GM20000 (cell line): ENCODE data around the gene CCDC154.

Source experiments
- DNase-seq: peaks from one replicate; pipeline ENCODE4 v3.0.0; 2012; ENCODE audit warnings: low spot score
- TF ChIP-seq, protein P1 (sequence below): IDR thresholded peaks from 2 replicates; pipeline ENCODE4 v1.5.1; 2012; ENCODE audit warnings: mild to moderate bottlenecking, control low read depth; ENCODE audit errors: extremely low read depth, missing control alignments

CCDC154 gene

DNA sequence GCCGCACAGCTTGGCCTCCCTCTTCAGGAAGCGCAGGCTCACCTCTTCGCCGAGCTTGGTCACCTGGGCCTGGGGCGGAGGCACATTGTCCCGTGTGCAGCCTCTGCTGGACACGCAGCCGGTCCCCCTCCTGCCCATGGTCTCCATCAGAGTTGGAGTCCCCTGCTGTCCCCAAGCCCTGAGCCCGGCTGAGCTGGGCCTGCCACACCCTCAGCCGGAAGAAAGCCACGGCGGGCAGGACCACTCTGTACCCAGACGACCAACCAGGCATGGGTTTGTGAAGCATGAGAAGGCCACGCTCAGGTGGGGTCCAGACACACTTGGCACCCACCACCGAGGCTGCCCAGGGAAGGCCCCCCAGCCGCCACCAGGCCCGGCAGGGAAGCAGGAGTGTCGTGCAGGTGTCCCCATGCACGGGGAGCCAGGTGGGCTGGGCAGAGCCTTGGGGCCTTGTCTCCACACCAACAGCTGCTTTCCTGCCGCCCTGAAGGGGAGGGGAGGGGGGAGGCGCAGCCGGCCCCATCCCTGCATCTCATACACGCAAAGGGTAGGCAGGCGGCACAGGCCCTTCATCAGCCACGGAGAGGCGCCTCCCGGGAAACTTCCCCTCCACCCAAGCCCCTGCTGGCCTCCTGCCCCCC lies 5.2 kb downstream of the CCDC154 start:
- DNase-seq: no peak
- TF ChIP-seq, protein P1, sequence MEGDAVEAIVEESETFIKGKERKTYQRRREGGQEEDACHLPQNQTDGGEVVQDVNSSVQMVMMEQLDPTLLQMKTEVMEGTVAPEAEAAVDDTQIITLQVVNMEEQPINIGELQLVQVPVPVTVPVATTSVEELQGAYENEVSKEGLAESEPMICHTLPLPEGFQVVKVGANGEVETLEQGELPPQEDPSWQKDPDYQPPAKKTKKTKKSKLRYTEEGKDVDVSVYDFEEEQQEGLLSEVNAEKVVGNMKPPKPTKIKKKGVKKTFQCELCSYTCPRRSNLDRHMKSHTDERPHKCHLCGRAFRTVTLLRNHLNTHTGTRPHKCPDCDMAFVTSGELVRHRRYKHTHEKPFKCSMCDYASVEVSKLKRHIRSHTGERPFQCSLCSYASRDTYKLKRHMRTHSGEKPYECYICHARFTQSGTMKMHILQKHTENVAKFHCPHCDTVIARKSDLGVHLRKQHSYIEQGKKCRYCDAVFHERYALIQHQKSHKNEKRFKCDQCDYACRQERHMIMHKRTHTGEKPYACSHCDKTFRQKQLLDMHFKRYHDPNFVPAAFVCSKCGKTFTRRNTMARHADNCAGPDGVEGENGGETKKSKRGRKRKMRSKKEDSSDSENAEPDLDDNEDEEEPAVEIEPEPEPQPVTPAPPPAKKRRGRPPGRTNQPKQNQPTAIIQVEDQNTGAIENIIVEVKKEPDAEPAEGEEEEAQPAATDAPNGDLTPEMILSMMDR: no peak

GRCh38 chr16:1438229-1439057 lies 5.9 kb downstream of the CCDC154 start:
- TF ChIP-seq, protein P1: no peak
- DNase-seq: no peak

- TF ChIP-seq, protein P1: no peak
- no peak for DNase-seq
Measured at GRCh38 chr16:1437606-1438005, 6.8 kb downstream of the CCDC154 start.

DNA sequence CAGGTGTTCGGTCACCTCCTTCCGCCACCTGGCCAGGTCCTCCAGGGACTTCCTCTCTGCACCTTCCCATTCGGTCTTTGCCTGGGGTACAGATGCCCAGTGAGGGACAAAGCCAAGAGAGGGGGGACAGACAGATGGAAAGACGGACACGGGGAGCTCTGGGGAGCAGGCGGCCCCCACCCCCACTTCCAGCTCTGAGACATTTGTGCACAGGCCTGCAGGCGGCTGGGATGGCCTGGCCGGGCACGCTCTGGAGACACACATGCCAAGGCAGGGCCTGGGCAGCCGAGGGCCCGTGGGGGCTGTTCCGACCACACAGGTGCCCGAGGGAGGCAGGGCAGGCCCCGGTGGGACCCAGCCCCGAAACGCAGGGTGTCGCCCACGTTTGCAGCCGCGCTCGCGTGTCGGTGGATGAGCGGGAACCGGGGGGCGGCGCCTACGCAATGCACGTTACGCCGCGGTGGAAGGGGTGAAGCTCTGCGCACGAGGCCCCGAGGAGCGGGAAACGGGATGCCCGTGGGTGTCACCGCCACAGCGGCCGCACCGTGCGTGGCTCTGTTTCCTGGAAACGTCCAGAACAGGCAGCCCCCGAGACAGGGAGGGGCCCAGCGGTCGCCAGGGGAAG lies 7.5 kb downstream of the CCDC154 start:
- TF ChIP-seq, protein P1: no peak
- DNase-seq: no peak

DNA sequence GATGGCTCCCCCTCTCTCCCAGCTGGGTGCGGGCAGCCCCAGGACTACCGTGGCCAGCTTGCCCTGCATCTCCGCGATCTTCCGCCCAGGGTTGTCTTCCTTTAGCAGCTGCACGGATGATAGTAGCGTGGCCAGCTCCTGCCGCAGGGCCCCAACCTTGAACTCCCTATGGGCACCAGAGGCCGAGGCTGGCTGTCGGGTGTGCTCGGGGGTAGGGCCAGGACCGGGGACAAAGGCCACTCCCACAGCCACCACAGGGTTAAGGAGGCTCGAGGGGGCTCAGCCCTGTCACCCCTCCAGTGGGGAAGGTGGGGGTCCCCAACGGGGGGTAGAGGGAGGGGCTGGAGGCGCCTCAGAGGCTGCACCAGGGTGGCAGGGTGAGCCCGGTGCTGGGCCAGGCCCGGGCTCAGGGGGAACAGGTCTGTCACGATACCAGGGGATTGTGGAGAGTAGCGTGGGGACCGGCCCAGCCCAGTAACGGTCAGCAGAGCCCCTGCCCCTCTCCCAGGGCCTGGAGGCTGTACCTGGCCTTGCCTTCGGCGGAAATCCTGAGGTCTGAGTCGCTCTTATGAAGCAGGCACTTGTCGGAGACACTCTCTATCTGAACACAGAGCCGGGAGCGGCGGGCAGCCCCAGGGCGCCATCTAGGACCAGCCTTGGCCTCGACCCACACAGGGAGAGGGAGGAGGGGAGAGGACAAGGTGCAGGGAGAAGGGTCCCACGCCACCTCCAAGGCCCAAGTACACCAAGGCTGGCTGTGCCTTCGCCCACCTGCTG lies 8.2 kb downstream of the CCDC154 start:
- TF ChIP-seq, protein P1: no peak
- no peak for DNase-seq

GRCh38 chr16:1434644-1435592 lies 9.4 kb downstream of the CCDC154 start:
- TF ChIP-seq, protein P1: no peak
- no peak for DNase-seq
